DOHH2 (cell line): Measurements from ENCODE around the gene CLEC7A.

Experiments
- CTCF ChIP-seq: fragments of 200-600 bp; sonication (generic); IDR thresholded peaks from one replicate; pipeline ENCODE4 v1.5.1; 2014; ENCODE audit warnings: antibody characterized with exemption, mild to moderate bottlenecking, low read depth, low read length; ENCODE audit not compliant: poor library complexity, severe bottlenecking
- EZH2phosphoT487 ChIP-seq: fragments of 200-600 bp; sonication (generic); IDR thresholded peaks from 2 replicates; pipeline ENCODE4 v1.6.1; 2017; ENCODE audit warnings: borderline replicate concordance, mild to moderate bottlenecking, antibody characterized with exemption, low read length, moderate library complexity, mixed read lengths

GRCh38 chr12:10070380-10070779 lies 59.6 kb downstream of the CLEC7A start:
- TF ChIP-seq CTCF: no peak
- TF ChIP-seq EZH2phosphoT487: no peak
